GM13977 (cell line): ENCODE measurements around the gene KRTAP4-9.
"Not testable (repeated sequence)": the region's sequence is repeated elsewhere in the genome, so short reads cannot be mapped to it uniquely, and the experiment has no call there.

Experiments
- DNase-seq: peaks from one replicate; pipeline ENCODE4 v3.0.0; 2012; ENCODE audit warnings: low spot score
- CTCF ChIP-seq: IDR thresholded peaks from 2 replicates; pipeline ENCODE4 v1.5.1; 2012; ENCODE audit warnings: mild to moderate bottlenecking, control low read depth; ENCODE audit not compliant: insufficient read depth; ENCODE audit errors: extremely low read depth, missing control alignments
- in situ Hi-C: fragments of 300-500 bp; cut with MboI; formaldehyde crosslinking; loops from one replicate; pipeline ENCODE4 v1.12.0; 2022; ENCODE audit warnings: low sequenced_read_pairs, low pct_unique_long_range_greater_than_20kb, mixed read lengths, inconsistent platforms; ENCODE audit not compliant: unreplicated experiment

Gene KRTAP4-9

GRCh38 chr17:41131979-41132378, 26.8 kb downstream of the KRTAP4-9 start:
- DNase-seq = peak; percentile 28
- no peak for TF ChIP-seq CTCF
- in situ Hi-C loops = no loop called here

GRCh38 chr17:41133880-41134735, 28.9 kb downstream of the KRTAP4-9 start:
- no peak for DNase-seq
- in situ Hi-C loops = no loop called here
- TF ChIP-seq CTCF = no peak

- in situ Hi-C loops, DNase-seq: not testable (repeated sequence)
These were observed 34.7 kb downstream of the KRTAP4-9 start for GRCh38 chr17:41139865-41140264.

- no peak for TF ChIP-seq CTCF
- in situ Hi-C loops = no loop called here
- no peak for DNase-seq
These were observed 35.4 kb downstream of the KRTAP4-9 start, which contains the start of gene KRTAP4-6 for GRCh38 chr17:41140360-41141131. TSS of gene KRTAP4-6 (minus strand) at chr17:41140544. CDS start at chr17:41140487, 57 bp downstream.

GRCh38 chr17:41141361-41141760, 36.2 kb downstream of the KRTAP4-9 start:
- in situ Hi-C loops = no loop called here
- no peak for TF ChIP-seq CTCF
- no peak for DNase-seq

- DNase-seq = no peak
- no peak for TF ChIP-seq CTCF
- in situ Hi-C loops = no loop called here
These were observed 39.7 kb downstream of the KRTAP4-9 start for GRCh38 chr17:41144846-41145245.

- no peak for DNase-seq
- TF ChIP-seq CTCF = no peak
- in situ Hi-C loops = no loop called here
These were observed 40.1 kb downstream of the KRTAP4-9 start for GRCh38 chr17:41145261-41145660.
